Mammary epithelial cell (primary cell): ENCODE data around the gene SVIL.

Source experiments
- CTCF ChIP-seq, 2 donors: IDR thresholded peaks in 1 of 2; conservative IDR thresholded peaks in 1 of 2; 2 replicates each; pipeline ENCODE4 v1.5.1; 2011 to 2012; ENCODE audit warnings: inconsistent platforms in 2 of 2, low read length in 2 of 2, mild to moderate bottlenecking in 2 of 2, control low read depth in 1 of 2, low read depth in 1 of 2; ENCODE audit not compliant: insufficient read depth in 1 of 2; ENCODE audit errors: extremely low read depth in 1 of 2
- EZH2 ChIP-seq: IDR thresholded peaks from 2 replicates; pipeline ENCODE4 v1.6.1; 2012; ENCODE audit warnings: low read length, inconsistent platforms, borderline replicate concordance

- TF ChIP-seq CTCF (conservative IDR thresholded peaks at IDR 0.05 in 1 of 2, IDR thresholded peaks at IDR 0.05 in 1 of 2; ENCODE audit: extremely low read depth in 1 of 2, insufficient read depth in 1 of 2, low read depth in 1 of 2, low read length in 2 of 2) (no peak), EZH2 (no peak)
Observed at GRCh38 chr10:29578457-29578856, 56.3 kb downstream of the SVIL start.
